ENCODE results near the gene ELK4.

- no peak for TF ChIP-seq CTCF (IDR thresholded peaks at IDR 0.05)
- no peak for TF ChIP-seq ZFX (IDR thresholded peaks at IDR 0.05; ENCODE audit: borderline replicate concordance)
Observed at GRCh38 chr1:205678286-205679111, 46.7 kb upstream of the ELK4 start.

Data from 22Rv1 (cell line).